Measurements from ENCODE around the gene ZNF423.

The ZNF423 gene

DNA sequence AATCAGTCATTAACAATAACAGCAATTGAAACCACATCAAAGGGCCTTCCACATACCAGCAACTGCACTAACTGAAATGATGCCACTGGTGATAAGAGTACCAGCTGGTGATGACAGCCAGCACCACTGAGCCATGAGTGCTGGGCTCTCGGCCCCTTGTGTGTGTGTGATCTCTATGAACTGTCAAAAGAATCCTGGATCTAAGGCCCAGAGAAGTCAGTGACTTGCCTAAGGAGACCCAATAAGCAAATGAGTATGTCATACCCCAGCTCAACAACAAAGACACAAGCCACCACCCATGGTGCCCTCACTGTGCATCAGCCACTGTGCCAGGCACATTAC lies 220.9 kb downstream of the ZNF423 start:
- Histone ChIP-seq H3K27ac (ENCODE audit: low read length) (no peak overlapping the region), H3K36me3 (replicated peaks; ENCODE audit: insufficient read depth, low read length) (no peaks in the 10 kb centered on the region), H2AFZ (ENCODE audit: low read length) (no peak overlapping the region), H3K4me3 (ENCODE audit: low read length) (no peak overlapping the region), H3K9ac (ENCODE audit: low read length) (no peak overlapping the region), H3K9me2 (replicated peaks; ENCODE audit: insufficient read depth, low read length) (no peaks in the 10 kb centered on the region), H3K9me3 (replicated peaks; ENCODE audit: insufficient read depth, low read length) (no peaks in the 10 kb centered on the region), H4K20me1 (ENCODE audit: insufficient read depth, low read length) (no peaks in the 10 kb centered on the region), H3K27me3 (replicated peaks; ENCODE audit: insufficient read depth, low read length) (peaks cover 6% of the 10 kb centered on the region), H3K79me2 (ENCODE audit: low read length) (no peaks in the 10 kb centered on the region), H3F3A (ENCODE audit: insufficient read depth, low read length) (no peaks in the 10 kb centered on the region), H3K4me2 (ENCODE audit: low read depth, low read length) (no peak overlapping the region), H3K4me1 (ENCODE audit: low read length) (no peaks in the 10 kb centered on the region)
- no peak for DNase-seq
- TF ChIP-seq, protein P1, sequence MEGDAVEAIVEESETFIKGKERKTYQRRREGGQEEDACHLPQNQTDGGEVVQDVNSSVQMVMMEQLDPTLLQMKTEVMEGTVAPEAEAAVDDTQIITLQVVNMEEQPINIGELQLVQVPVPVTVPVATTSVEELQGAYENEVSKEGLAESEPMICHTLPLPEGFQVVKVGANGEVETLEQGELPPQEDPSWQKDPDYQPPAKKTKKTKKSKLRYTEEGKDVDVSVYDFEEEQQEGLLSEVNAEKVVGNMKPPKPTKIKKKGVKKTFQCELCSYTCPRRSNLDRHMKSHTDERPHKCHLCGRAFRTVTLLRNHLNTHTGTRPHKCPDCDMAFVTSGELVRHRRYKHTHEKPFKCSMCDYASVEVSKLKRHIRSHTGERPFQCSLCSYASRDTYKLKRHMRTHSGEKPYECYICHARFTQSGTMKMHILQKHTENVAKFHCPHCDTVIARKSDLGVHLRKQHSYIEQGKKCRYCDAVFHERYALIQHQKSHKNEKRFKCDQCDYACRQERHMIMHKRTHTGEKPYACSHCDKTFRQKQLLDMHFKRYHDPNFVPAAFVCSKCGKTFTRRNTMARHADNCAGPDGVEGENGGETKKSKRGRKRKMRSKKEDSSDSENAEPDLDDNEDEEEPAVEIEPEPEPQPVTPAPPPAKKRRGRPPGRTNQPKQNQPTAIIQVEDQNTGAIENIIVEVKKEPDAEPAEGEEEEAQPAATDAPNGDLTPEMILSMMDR (IDR thresholded peaks at IDR 0.05; ENCODE audit: low read length): no peak
- TF ChIP-seq EZH2 (optimal IDR thresholded peaks at IDR 0.05; ENCODE audit: low read depth, low read length) (no peak), EZH2phosphoT487 (IDR thresholded peaks at IDR 0.05; ENCODE audit: low read length) (no peak)

DNA sequence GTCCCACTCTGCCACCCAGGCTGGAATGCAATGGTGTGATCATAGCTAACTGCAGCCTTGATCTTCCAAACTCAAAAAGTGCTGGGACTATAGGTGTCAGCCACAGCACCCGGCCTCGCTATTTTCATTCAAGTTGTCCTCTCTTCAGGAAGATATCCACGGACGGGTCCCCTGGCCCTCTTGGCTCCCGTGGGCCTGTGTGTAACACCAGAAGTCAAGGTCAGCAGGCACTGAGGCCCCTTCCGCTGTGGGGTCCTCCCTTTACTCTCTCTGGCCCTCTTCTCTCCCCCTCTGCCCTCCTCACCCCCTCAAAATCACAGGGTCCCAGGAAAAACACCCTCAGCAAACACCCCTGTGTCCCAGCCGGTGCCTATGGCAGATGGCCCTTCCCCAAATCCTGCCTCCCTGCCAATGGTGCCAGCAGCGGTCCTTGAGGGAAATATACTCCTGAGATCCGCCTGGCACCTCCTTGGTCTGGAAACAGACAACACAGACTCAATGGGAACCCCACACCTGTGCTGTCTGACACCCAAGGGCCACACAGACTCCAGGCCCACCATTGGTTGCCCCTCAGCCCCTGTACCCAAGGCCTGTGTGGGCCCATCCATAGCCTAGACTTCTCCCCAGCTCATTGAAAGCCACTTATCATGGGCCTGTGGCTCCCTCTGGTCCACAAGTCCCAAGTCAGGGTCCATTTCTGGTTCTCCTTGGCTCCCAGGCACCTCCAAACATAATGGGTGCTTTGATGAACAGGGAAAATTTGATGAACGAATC lies 221.5 kb downstream of the ZNF423 start:
- Histone ChIP-seq H3K4me1 (ENCODE audit: low read length) (no peaks in the 10 kb centered on the region), H3K4me2 (ENCODE audit: low read depth, low read length) (no peak overlapping the region)

DNA sequence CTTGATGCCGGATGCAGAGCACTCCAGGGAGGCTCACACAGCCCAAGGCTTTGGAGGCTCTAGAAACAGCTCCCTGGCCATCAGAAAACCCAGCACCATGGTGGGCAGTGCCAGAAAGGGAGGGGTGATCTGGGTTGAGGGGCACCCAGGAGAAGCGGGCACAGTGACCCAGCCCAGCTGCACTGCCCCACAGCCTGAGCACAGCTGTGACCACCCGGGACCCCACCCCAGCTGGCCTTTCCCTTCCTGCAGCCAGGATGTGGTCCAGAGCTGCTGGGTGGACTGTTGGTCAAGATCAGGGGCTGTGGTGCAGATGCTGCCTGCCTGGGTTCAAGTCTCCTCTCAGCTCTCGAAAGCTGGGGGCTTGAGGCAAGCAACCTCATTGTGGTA lies 223.1 kb downstream of the ZNF423 start:
- TF ChIP-seq, protein P1 (IDR thresholded peaks at IDR 0.05; ENCODE audit: low read length): no peak
- TF ChIP-seq EZH2phosphoT487 (IDR thresholded peaks at IDR 0.05; ENCODE audit: low read length) (no peak), EZH2 (optimal IDR thresholded peaks at IDR 0.05; ENCODE audit: low read depth, low read length) (no peak)
- DNase-seq: no peak

More for the DNA sequence above, 221.5 kb downstream of the ZNF423 start:
- H3K27me3 ChIP-seq (replicated peaks; ENCODE audit: insufficient read depth, low read length): peaks cover 6% of the 10 kb centered on the region
- H3F3A ChIP-seq (ENCODE audit: insufficient read depth, low read length): no peaks in the 10 kb centered on the region
- no peak overlapping the region for H2AFZ ChIP-seq (ENCODE audit: low read length)
- H3K4me3 ChIP-seq (ENCODE audit: low read length): no peak overlapping the region
- no peaks in the 10 kb centered on the region for H3K9me2 ChIP-seq (replicated peaks; ENCODE audit: insufficient read depth, low read length)
- DNase-seq: no peak
- no peak overlapping the region for H3K9ac ChIP-seq (ENCODE audit: low read length)
- no peak overlapping the region for H3K27ac ChIP-seq (ENCODE audit: low read length)
- H3K9me3 ChIP-seq (replicated peaks; ENCODE audit: insufficient read depth, low read length): no peaks in the 10 kb centered on the region
- no peak for TF ChIP-seq EZH2phosphoT487 (IDR thresholded peaks at IDR 0.05; ENCODE audit: low read length)
- no peak for TF ChIP-seq EZH2 (optimal IDR thresholded peaks at IDR 0.05; ENCODE audit: low read depth, low read length)
- TF ChIP-seq, protein P1 (IDR thresholded peaks at IDR 0.05; ENCODE audit: low read length): no peak
- H4K20me1 ChIP-seq (ENCODE audit: insufficient read depth, low read length): no peaks in the 10 kb centered on the region
- no peaks in the 10 kb centered on the region for H3K79me2 ChIP-seq (ENCODE audit: low read length)
- no peaks in the 10 kb centered on the region for H3K36me3 ChIP-seq (replicated peaks; ENCODE audit: insufficient read depth, low read length)

More for the DNA sequence above, 223.1 kb downstream of the ZNF423 start:
- no peak overlapping the region for H3K4me3 ChIP-seq (ENCODE audit: low read length)
- H3K27ac ChIP-seq (ENCODE audit: low read length): no peak overlapping the region
- H3K9ac ChIP-seq (ENCODE audit: low read length): no peak overlapping the region
- no peaks in the 10 kb centered on the region for H3K9me2 ChIP-seq (replicated peaks; ENCODE audit: insufficient read depth, low read length)
- no peak overlapping the region for H2AFZ ChIP-seq (ENCODE audit: low read length)
- no peaks in the 10 kb centered on the region for H3K27me3 ChIP-seq (replicated peaks; ENCODE audit: insufficient read depth, low read length)
- H3K4me1 ChIP-seq (ENCODE audit: low read length): no peaks in the 10 kb centered on the region
- no peaks in the 10 kb centered on the region for H3K9me3 ChIP-seq (replicated peaks; ENCODE audit: insufficient read depth, low read length)
- no peaks in the 10 kb centered on the region for H3K79me2 ChIP-seq (ENCODE audit: low read length)
- no peak overlapping the region for H3K4me2 ChIP-seq (ENCODE audit: low read depth, low read length)
- H3K36me3 ChIP-seq (replicated peaks; ENCODE audit: insufficient read depth, low read length): no peaks in the 10 kb centered on the region
- no peaks in the 10 kb centered on the region for H3F3A ChIP-seq (ENCODE audit: insufficient read depth, low read length)
- no peaks in the 10 kb centered on the region for H4K20me1 ChIP-seq (ENCODE audit: insufficient read depth, low read length)

Measured in MM.1S (cell line).